Measurements from ENCODE around the gene ZMYM3. TPM values are rescaled to one million over a fixed set of nuclear protein-coding genes. Genes with fewer than 3 reads are reported as not detected.

Gene ZMYM3
- total and polyA plus RNA-seq, 4 experiments from 2014 or later, result 5.8 to 28.2 (median 17.0) TPM

GRCh38 chrX:71252221-71252620 is 1.7 kb downstream of the ZMYM3 start:
- intact Hi-C loops (cut with micrococcal nuclease), result loop anchor here (5.0 kb wide), 1 partner anchor 55 kb away; no protein-coding TSS in a partner anchor
- no peaks in the 10 kb centered on the region for H3K27me3 ChIP-seq (ENCODE audit: insufficient read depth, low read length)
- Mint-ChIP-seq H3K9me3 (peaks cover 0 to 2% (median 0%) of the 10 kb centered on the region in 8 donors), H3K27ac (peak overlapping the region in 1 of 7 donors; percentile 23), H3K27me3 (no peaks in the 10 kb centered on the region), H3K4me1 (peaks cover 5 to 32% (median 13%) of the 10 kb centered on the region in 4 donors), H3K36me3 (peaks cover 10 to 17% of the 10 kb centered on the region in 2 donors), H3K4me3 (peak overlapping the region in 4 of 8 donors; percentile 22 to 52 (median 35))
- no peak for DNase-seq
- no peak overlapping the region for H3K4me3 ChIP-seq (ENCODE audit: low read length in 2 of 2)
- CTCF ChIA-PET (ENCODE audit: partially characterized antibody), result no interaction called here
- H3K9me3 ChIP-seq (ENCODE audit: control insufficient read depth in 1 of 2, low read length in 2 of 2), result no peaks in the 10 kb centered on the region
- H3K4me1 ChIP-seq (ENCODE audit: insufficient read depth, low read length), result peaks cover 25% of the 10 kb centered on the region
- POLR2A ChIA-PET (ENCODE audit: partially characterized antibody), result interaction anchor here (1.8 kb wide), 1 partner anchor 114 kb away, joined by 8 read pairs; the partner anchor contains the start of gene TAF1
- H3K27ac ChIP-seq (ENCODE audit: low read depth, low read length), result no peak overlapping the region
- no peaks in the 10 kb centered on the region for H3K36me3 ChIP-seq (ENCODE audit: insufficient read depth, low read length)

GRCh38 chrX:71251466-71251973 is 2.4 kb downstream of the ZMYM3 start:
- Mint-ChIP-seq H3K9me3 (peaks cover 0 to 2% (median 0%) of the 10 kb centered on the region in 8 donors), H3K4me1 (peaks cover 5 to 32% (median 13%) of the 10 kb centered on the region in 4 donors), H3K27ac (peak overlapping the region in 4 of 7 donors; percentile 13 to 68 (median 36)), H3K4me3 (peak overlapping the region in 2 of 8 donors; percentile 22 to 52), H3K36me3 (peaks cover 10 to 24% of the 10 kb centered on the region in 2 donors), H3K27me3 (no peaks in the 10 kb centered on the region)
- no peaks in the 10 kb centered on the region for H3K9me3 ChIP-seq (ENCODE audit: control insufficient read depth in 1 of 2, low read length in 2 of 2)
- H3K4me3 ChIP-seq (ENCODE audit: low read length in 2 of 2), result no peak overlapping the region
- intact Hi-C loops (cut with micrococcal nuclease), result loop anchor here (5.0 kb wide), 1 partner anchor 54 kb away; no protein-coding TSS in a partner anchor
- ChIA-PET POLR2A (ENCODE audit: partially characterized antibody) (interaction anchor here (1.8 kb wide), 1 partner anchor 115 kb away, joined by 8 read pairs; the partner anchor contains the start of gene TAF1), CTCF (ENCODE audit: partially characterized antibody) (interaction anchor here (1.1 kb wide), 1 partner anchor 32 kb away, joined by 3 read pairs; the partner anchor contains the start of gene NONO)
- DNase-seq, result no peak
- peaks cover 25% of the 10 kb centered on the region for H3K4me1 ChIP-seq (ENCODE audit: insufficient read depth, low read length)
- no peak overlapping the region for H3K27ac ChIP-seq (ENCODE audit: low read depth, low read length)
- H3K36me3 ChIP-seq (ENCODE audit: insufficient read depth, low read length), result no peaks in the 10 kb centered on the region
- no peaks in the 10 kb centered on the region for H3K27me3 ChIP-seq (ENCODE audit: insufficient read depth, low read length)

DNA sequence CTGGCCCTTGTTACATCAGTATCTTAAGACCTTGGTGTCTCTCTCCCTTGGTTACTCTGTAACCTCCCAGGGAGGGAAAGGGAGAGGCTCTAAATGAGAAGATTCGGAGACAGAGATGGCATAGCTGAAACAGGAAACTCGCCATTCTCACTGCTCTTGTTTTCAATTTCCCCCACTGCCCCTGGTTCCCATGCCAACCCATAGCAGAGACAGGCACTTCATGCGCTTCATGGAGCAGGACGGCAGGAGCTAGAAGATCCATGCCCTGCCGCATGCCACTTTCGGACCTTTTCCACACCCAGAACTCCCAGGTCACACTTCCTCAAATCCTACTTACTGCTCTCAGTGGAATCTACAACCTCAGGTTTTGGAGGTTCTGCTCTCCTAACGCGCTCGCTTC is 3.1 kb downstream of the ZMYM3 start:
- H3K4me3 Mint-ChIP-seq, result no peak overlapping the region
- ChIA-PET POLR2A (ENCODE audit: partially characterized antibody) (interaction anchor here (1.8 kb wide), 1 partner anchor 115 kb away, joined by 8 read pairs; the partner anchor contains the start of gene TAF1), CTCF (ENCODE audit: partially characterized antibody) (interaction anchor here (1.1 kb wide), 1 partner anchor 33 kb away, joined by 3 read pairs; the partner anchor contains the start of gene NONO)
- peaks cover 3% of the 10 kb centered on the region for H3K36me3 ChIP-seq (ENCODE audit: insufficient read depth, low read length)
- no peaks in the 10 kb centered on the region for H3K27me3 ChIP-seq (ENCODE audit: insufficient read depth, low read length)
- no peak overlapping the region for H3K4me3 ChIP-seq (ENCODE audit: low read length in 2 of 2)
- H3K36me3 Mint-ChIP-seq, result peaks cover 10 to 25% of the 10 kb centered on the region in 2 donors
- no peak overlapping the region for H3K27ac ChIP-seq (ENCODE audit: low read depth, low read length)
- intact Hi-C loops (cut with micrococcal nuclease), result loop anchor here (5.0 kb wide), 1 partner anchor 54 kb away; no protein-coding TSS in a partner anchor
- H3K27ac Mint-ChIP-seq, result peak overlapping the region in 1 of 7 donors; percentile 68
- H3K9me3 Mint-ChIP-seq, result peaks cover 0 to 2% (median 0%) of the 10 kb centered on the region in 8 donors
- no peaks in the 10 kb centered on the region for H3K9me3 ChIP-seq (ENCODE audit: control insufficient read depth in 1 of 2, low read length in 2 of 2)
- peaks cover 5 to 30% (median 13%) of the 10 kb centered on the region in 4 donors for H3K4me1 Mint-ChIP-seq
- no peaks in the 10 kb centered on the region for H3K27me3 Mint-ChIP-seq
- peaks cover 25% of the 10 kb centered on the region for H3K4me1 ChIP-seq (ENCODE audit: insufficient read depth, low read length)
- DNase-seq, result no peak

GRCh38 chrX:71245159-71245558 is 8.8 kb downstream of the ZMYM3 start:
- no peak overlapping the region for H3K4me3 Mint-ChIP-seq
- H3K36me3 Mint-ChIP-seq, result peaks cover 32 to 56% of the 10 kb centered on the region in 2 donors
- POLR2A ChIA-PET (ENCODE audit: partially characterized antibody), result no interaction called here
- Histone ChIP-seq H3K27ac (ENCODE audit: low read depth, low read length) (no peak overlapping the region), H3K4me3 (ENCODE audit: low read length in 2 of 2) (no peak overlapping the region), H3K9me3 (ENCODE audit: control insufficient read depth in 1 of 2, low read length in 2 of 2) (no peaks in the 10 kb centered on the region), H3K27me3 (ENCODE audit: insufficient read depth, low read length) (no peaks in the 10 kb centered on the region), H3K36me3 (ENCODE audit: insufficient read depth, low read length) (peaks cover 8% of the 10 kb centered on the region), H3K4me1 (ENCODE audit: insufficient read depth, low read length) (no peaks in the 10 kb centered on the region)
- no peak for DNase-seq
- no peaks in the 10 kb centered on the region for H3K27me3 Mint-ChIP-seq
- no peak overlapping the region for H3K27ac Mint-ChIP-seq
- H3K4me1 Mint-ChIP-seq, result peaks cover 0 to 1% (median 0%) of the 10 kb centered on the region in 4 donors
- no peaks in the 10 kb centered on the region for H3K9me3 Mint-ChIP-seq
- intact Hi-C loops (cut with micrococcal nuclease), result no loop called here
- CTCF ChIA-PET (ENCODE audit: partially characterized antibody), result no interaction called here

- no peak overlapping the region for H3K27ac ChIP-seq (ENCODE audit: low read depth, low read length)
- H3K9me3 ChIP-seq (ENCODE audit: control insufficient read depth in 1 of 2, low read length in 2 of 2), result no peaks in the 10 kb centered on the region
- H3K4me1 Mint-ChIP-seq, result peaks cover 0 to 1% (median 0%) of the 10 kb centered on the region in 4 donors
- H3K9me3 Mint-ChIP-seq, result no peaks in the 10 kb centered on the region
- no peak overlapping the region for H3K4me3 Mint-ChIP-seq
- H3K36me3 ChIP-seq (ENCODE audit: insufficient read depth, low read length), result peaks cover 8% of the 10 kb centered on the region
- H3K27me3 Mint-ChIP-seq, result no peaks in the 10 kb centered on the region
- no peak overlapping the region for H3K27ac Mint-ChIP-seq
- ChIA-PET CTCF (ENCODE audit: partially characterized antibody) (no interaction called here), POLR2A (ENCODE audit: partially characterized antibody) (interaction anchor here (1.3 kb wide), 1 partner anchor 9 kb away, joined by 4 read pairs; the partner anchor contains the start of gene ZMYM3)
- no peak for DNase-seq
- no peak overlapping the region for H3K4me3 ChIP-seq (ENCODE audit: low read length in 2 of 2)
- peaks cover 32 to 57% of the 10 kb centered on the region in 2 donors for H3K36me3 Mint-ChIP-seq
- intact Hi-C loops (cut with micrococcal nuclease), result no loop called here
- no peaks in the 10 kb centered on the region for H3K27me3 ChIP-seq (ENCODE audit: insufficient read depth, low read length)
- no peaks in the 10 kb centered on the region for H3K4me1 ChIP-seq (ENCODE audit: insufficient read depth, low read length)
These were observed 9.4 kb downstream of the ZMYM3 start for GRCh38 chrX:71244359-71245128.

DNA sequence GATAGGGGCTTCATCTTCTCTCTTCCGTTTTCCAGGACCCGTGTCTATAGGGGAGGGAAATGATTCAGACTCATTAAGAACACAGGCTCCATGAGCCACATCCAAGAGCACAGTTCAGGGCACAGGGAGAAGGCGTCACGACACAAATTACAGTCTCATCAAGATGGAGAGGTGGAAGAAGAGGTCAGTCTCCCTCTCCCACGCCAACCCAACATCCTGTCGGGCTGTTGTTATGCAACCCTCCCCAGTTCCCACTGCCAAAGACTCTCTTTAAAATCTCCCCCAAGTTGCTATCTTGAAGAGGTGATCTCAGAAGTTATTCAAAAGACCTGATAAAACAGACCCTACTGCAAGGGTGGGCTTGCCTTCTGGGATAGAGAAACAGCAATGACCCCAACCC is 12.6 kb downstream of the ZMYM3 start:
- H3K4me3 Mint-ChIP-seq, result no peak overlapping the region
- H3K36me3 Mint-ChIP-seq, result peaks cover 26 to 43% of the 10 kb centered on the region in 2 donors
- POLR2A ChIA-PET (ENCODE audit: partially characterized antibody), result no interaction called here
- Histone ChIP-seq H3K4me3 (ENCODE audit: low read length in 2 of 2) (no peak overlapping the region), H3K36me3 (ENCODE audit: insufficient read depth, low read length) (peaks cover 8% of the 10 kb centered on the region), H3K9me3 (ENCODE audit: control insufficient read depth in 1 of 2, low read length in 2 of 2) (no peaks in the 10 kb centered on the region), H3K27ac (ENCODE audit: low read depth, low read length) (no peak overlapping the region), H3K27me3 (ENCODE audit: insufficient read depth, low read length) (no peaks in the 10 kb centered on the region), H3K4me1 (ENCODE audit: insufficient read depth, low read length) (no peaks in the 10 kb centered on the region)
- CTCF ChIA-PET (ENCODE audit: partially characterized antibody), result no interaction called here
- no peak overlapping the region for H3K27ac Mint-ChIP-seq
- peaks cover 0 to 1% (median 0%) of the 10 kb centered on the region in 4 donors for H3K4me1 Mint-ChIP-seq
- no peaks in the 10 kb centered on the region for H3K27me3 Mint-ChIP-seq
- no peaks in the 10 kb centered on the region for H3K9me3 Mint-ChIP-seq
- DNase-seq, result no peak
- intact Hi-C loops (cut with micrococcal nuclease), result no loop called here

- Histone ChIP-seq H3K27me3 (ENCODE audit: insufficient read depth, low read length) (no peaks in the 10 kb centered on the region), H3K9me3 (ENCODE audit: control insufficient read depth in 1 of 2, low read length in 2 of 2) (no peaks in the 10 kb centered on the region), H3K4me1 (ENCODE audit: insufficient read depth, low read length) (no peaks in the 10 kb centered on the region), H3K4me3 (ENCODE audit: low read length in 2 of 2) (no peak overlapping the region), H3K27ac (ENCODE audit: low read depth, low read length) (no peak overlapping the region), H3K36me3 (ENCODE audit: insufficient read depth, low read length) (no peaks in the 10 kb centered on the region)
- H3K4me1 Mint-ChIP-seq, result no peaks in the 10 kb centered on the region
- H3K4me3 Mint-ChIP-seq, result no peak overlapping the region
- H3K9me3 Mint-ChIP-seq, result peaks cover 0 to 2% (median 0%) of the 10 kb centered on the region in 8 donors
- ChIA-PET POLR2A (ENCODE audit: partially characterized antibody) (no interaction called here), CTCF (ENCODE audit: partially characterized antibody) (interaction anchor here (0.6 kb wide), 1 partner anchor 150 kb away, joined by 3 read pairs; no protein-coding TSS in a partner anchor)
- no peak overlapping the region for H3K27ac Mint-ChIP-seq
- H3K27me3 Mint-ChIP-seq, result no peaks in the 10 kb centered on the region
- H3K36me3 Mint-ChIP-seq, result peaks cover 20 to 36% of the 10 kb centered on the region in 2 donors
- intact Hi-C loops (cut with micrococcal nuclease), result no loop called here
- DNase-seq, result no peak
These were observed 14.2 kb downstream of the ZMYM3 start for GRCh38 chrX:71239781-71240180.
